SK-N-SH (cell line): ENCODE measurements around the gene CD244.

Experiments
- GABPA ChIP-seq: IDR thresholded peaks from 2 replicates; pipeline ENCODE4 v1.4.0; 2012; ENCODE audit warnings: low read depth, mild to moderate bottlenecking
- MXI1 ChIP-seq: IDR thresholded peaks from 2 replicates; pipeline ENCODE4 v1.6.1; 2012; ENCODE audit warnings: mild to moderate bottlenecking, low read depth, low read length, improper control_type of control experiment
- POLR2AphosphoS5 ChIP-seq: IDR thresholded peaks from 2 replicates; pipeline ENCODE4 v1.6.1; 2012; ENCODE audit warnings: low read depth, low read length
- YY1 ChIP-seq: IDR thresholded peaks from 2 replicates; pipeline ENCODE4 v1.4.0; 2012; ENCODE audit warnings: low read depth, mild to moderate bottlenecking
- TF ChIP-seq, protein P1 (sequence below): fragments of 200-600 bp; sonication (generic); IDR thresholded peaks from 2 replicates; pipeline ENCODE4 v1.6.1; 2017; ENCODE audit warnings: antibody characterized with exemption, mild to moderate bottlenecking, moderate library complexity
- TF ChIP-seq, protein P2 (sequence below): IDR thresholded peaks from 2 replicates; pipeline ENCODE4 v1.6.1; 2012; ENCODE audit warnings: mild to moderate bottlenecking, low read depth, low read length, moderate library complexity

DNA sequence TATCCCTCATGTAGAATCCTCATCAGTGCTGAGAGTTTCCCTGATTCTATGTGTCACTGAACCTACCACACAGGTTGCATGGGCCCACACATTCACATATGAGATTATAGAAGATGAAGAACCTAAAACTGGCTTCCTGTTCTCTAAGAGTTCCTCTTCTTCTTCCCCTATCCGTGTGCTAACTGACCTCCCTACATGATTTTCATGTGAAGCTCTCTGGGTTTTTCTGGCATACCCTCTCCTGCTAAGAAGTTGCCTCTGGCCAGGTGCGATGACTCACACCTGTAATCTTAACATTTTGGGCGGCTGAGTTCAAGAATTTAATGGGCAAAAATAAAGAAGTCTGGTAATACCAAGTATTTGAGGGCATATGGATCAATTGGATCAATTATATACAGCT lies 5.5 kb upstream of the CD244 start:
- TF ChIP-seq, protein P1, sequence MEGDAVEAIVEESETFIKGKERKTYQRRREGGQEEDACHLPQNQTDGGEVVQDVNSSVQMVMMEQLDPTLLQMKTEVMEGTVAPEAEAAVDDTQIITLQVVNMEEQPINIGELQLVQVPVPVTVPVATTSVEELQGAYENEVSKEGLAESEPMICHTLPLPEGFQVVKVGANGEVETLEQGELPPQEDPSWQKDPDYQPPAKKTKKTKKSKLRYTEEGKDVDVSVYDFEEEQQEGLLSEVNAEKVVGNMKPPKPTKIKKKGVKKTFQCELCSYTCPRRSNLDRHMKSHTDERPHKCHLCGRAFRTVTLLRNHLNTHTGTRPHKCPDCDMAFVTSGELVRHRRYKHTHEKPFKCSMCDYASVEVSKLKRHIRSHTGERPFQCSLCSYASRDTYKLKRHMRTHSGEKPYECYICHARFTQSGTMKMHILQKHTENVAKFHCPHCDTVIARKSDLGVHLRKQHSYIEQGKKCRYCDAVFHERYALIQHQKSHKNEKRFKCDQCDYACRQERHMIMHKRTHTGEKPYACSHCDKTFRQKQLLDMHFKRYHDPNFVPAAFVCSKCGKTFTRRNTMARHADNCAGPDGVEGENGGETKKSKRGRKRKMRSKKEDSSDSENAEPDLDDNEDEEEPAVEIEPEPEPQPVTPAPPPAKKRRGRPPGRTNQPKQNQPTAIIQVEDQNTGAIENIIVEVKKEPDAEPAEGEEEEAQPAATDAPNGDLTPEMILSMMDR: no peak
- TF ChIP-seq, protein P2, sequence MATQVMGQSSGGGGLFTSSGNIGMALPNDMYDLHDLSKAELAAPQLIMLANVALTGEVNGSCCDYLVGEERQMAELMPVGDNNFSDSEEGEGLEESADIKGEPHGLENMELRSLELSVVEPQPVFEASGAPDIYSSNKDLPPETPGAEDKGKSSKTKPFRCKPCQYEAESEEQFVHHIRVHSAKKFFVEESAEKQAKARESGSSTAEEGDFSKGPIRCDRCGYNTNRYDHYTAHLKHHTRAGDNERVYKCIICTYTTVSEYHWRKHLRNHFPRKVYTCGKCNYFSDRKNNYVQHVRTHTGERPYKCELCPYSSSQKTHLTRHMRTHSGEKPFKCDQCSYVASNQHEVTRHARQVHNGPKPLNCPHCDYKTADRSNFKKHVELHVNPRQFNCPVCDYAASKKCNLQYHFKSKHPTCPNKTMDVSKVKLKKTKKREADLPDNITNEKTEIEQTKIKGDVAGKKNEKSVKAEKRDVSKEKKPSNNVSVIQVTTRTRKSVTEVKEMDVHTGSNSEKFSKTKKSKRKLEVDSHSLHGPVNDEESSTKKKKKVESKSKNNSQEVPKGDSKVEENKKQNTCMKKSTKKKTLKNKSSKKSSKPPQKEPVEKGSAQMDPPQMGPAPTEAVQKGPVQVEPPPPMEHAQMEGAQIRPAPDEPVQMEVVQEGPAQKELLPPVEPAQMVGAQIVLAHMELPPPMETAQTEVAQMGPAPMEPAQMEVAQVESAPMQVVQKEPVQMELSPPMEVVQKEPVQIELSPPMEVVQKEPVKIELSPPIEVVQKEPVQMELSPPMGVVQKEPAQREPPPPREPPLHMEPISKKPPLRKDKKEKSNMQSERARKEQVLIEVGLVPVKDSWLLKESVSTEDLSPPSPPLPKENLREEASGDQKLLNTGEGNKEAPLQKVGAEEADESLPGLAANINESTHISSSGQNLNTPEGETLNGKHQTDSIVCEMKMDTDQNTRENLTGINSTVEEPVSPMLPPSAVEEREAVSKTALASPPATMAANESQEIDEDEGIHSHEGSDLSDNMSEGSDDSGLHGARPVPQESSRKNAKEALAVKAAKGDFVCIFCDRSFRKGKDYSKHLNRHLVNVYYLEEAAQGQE: no peak
- TF ChIP-seq POLR2AphosphoS5 (no peak), YY1 (no peak), MXI1 (no peak), GABPA (no peak)
